Measurements from ENCODE around the gene PDHX.

Gene PDHX

DNA sequence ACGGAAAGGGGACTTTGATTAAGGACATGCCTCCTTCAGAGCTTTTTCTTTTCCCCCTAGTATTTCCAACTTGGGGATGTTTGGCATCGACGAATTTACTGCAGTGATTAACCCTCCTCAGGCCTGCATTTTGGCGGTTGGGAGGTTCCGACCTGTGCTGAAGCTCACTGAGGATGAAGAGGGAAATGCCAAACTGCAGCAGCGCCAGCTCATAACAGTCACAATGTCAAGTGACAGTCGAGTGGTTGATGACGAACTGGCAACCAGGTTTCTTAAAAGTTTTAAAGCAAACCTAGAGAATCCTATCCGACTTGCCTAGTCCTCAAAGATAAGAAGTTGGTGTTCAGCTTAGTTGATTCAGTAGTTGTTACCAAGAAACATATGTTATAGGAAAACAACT, 78.4 kb downstream of the PDHX start:
- DNase-seq (ENCODE audit: low spot score) = no peak

DNA sequence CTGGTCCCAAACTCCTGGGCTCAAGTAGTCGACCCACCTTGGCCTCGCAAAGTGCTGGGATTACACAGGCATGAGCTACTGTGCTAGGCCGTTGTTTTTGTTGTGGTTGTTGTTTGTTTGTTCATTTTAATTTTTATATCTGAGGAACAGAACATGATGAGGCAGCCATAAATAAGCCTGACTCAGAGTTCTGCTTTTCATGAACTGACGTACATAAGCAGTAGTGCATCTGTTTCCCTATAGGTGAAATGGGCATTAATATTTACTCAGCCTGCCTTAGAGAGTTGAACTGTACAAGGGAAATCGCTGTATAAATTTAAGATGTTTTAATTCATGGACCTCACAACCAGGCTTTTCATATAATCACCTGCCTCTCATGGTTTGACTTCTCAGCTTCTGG, 80.5 kb downstream of the PDHX start:
- no peak for DNase-seq (ENCODE audit: low spot score)

DNA sequence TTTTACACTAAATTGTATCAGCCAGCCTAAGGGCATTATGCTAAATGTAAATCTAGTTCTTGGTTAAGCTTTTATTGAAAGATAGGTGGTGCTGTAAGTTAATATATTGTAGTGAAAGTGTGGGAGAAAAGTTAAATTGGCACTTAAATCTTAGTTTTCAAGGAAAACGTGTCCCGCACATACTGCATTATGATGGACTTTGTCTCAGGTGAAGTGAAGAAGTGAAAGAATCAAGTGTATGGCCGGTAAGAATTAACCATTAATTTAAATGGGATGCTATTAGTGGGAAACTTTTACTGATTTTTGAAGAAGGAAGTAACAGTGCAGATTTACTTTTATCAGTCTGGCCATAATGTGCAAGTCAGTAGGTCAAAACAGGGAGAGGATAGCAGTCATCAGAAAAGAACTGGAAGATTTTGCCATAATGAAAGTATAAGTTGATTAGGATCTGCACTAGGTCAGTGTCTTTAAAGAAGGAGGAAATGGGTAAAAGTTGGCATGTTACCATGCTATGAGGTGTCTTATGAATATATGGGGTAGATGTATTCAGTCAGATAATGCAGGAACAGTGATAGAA, 81.6 kb downstream of the PDHX start:
- no peak for DNase-seq (ENCODE audit: low spot score)

DNA sequence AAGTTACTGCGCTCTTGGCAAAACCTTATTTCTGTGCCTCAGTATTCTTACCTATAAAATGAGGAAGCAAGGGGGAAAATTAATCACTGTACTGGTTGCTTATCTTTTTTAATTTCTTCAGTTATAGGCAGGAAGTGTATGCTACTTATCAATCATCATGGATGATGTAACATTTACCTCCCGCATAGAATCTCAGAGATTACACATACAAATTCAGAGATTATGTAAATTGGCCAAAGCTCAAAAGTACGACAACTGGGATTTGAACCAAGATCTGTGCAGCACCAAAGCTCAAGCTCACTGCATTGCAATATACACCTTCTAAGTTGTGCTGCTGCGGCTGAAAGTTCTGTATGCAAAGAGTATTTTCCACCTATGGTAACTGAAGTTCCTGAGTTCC, 83.0 kb downstream of the PDHX start:
- no peak for DNase-seq (ENCODE audit: low spot score)

DNA sequence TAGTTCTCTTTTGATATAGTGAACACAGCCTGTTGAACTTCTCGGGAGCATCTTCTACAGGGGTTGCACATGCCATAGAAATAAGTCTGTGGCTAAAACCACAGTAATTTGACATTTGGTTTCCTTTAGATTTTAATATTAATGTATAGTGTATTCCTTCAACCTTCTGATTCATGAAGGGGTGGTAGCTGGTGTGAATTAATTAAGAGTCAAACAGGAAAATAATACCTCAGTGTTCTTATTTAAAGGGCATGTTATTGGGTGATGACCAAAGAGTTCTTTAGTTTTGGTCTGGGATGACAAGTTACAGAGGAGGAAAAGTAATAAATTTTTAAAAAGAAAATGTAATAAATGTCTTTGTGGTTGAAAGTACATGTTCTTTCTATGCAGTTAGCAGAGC, 86.8 kb downstream of the PDHX start:
- no peak for DNase-seq (ENCODE audit: low spot score)

DNA sequence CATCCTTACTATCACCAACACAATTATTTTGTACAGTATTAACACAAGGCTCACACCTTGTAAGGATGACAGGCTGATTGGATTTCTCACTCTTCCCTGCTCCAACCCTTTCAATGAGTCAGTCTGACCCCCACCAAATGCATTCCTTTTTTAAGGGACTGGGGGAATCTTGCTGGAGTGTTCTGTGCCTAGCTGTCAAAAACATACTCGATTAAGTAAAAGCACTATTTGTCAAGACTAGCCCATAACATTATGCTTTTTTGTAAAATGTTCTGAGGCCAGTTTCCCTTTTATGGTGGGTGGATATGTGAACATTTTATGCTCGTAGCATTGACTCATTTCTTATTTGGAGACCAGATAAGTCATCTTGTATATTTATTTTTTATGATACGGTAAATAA, 87.2 kb downstream of the PDHX start:
- DNase-seq (ENCODE audit: low spot score) = no peak

DNA sequence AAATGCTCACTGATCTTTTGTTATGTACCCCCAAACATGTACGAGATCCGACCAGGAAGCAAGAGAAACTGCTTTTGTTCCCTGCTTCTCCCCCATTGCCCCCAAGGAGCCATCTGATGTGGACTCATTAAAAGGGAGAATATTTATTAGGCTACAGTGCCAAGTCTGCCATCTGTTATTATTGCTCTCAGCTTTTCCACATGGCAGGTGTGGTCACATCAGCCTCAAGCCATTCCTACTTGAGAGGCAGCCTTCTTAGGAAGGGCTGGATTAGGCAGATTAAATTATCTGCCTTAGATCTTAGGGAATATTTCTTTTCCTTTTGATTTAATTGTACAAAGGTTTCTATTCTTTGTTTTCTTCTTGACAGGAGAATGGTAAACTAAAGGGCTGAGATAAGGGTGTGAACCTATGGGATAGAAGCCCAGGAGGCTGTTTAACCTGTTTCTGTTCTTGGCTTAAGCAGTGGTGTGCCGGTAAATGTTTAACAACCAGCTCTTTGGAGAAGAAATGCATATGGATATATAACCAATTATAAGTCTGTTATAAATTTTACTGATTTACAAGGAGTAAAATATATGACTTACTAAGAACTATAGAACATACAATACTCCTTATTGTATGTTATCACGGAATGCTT, 88.8 kb downstream of the PDHX start:
- DNase-seq (ENCODE audit: low spot score) = no peak

DNA sequence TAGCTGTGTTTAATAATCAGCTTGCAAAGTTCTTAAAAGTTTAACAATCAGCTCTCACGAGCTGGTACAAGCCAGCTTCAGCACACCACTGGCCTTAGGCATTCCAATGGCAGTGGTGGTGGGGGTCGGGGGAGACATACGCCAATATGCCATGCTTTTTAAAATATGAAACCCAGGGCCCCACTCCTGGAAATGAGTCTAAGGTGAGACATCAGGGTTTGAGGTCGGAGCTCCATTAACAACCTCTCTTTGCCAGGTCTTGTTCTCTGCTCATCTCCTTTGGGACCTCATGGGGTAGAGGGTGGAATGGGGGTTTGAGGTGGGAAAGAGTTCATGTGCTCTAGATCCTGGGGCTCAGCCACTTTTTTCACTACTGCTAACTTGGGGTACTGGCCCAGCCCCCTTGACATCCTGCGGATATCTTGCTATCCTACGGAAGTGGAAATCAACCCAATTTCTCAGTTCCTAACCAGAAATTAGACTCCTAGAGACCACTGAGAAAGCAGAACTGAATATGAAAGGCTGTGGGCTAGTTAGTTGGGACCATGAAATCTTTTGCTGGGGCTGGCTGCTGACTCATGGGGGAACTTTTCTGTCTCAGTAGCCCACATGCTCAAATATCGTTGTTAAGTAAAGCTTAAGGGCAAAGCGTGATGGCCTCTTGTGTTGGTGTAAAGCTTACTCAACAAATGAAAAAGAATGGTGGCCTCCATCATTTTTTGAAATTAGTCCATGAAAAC, 90.1 kb downstream of the PDHX start:
- DNase-seq (ENCODE audit: low spot score) = no peak

DNA sequence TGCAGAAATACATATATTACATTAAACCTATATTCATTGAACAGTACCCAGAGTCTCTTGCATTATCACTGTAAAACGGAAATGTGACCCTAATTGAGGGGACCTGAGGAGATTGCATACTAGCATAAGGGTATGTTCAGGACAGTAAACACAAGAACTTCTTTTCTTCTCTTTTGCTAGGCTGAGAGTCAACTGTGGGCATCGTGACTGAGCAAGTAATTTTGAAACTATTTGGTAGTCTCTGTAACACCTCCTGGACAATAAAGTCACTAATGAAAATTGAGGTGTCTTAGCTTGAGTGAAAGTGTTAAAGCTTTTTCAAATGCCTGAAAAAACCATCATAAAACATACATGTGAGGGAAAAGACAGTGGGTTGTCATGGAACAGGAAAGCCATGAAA, 90.9 kb downstream of the PDHX start:
- DNase-seq (ENCODE audit: low spot score) = no peak

DNA sequence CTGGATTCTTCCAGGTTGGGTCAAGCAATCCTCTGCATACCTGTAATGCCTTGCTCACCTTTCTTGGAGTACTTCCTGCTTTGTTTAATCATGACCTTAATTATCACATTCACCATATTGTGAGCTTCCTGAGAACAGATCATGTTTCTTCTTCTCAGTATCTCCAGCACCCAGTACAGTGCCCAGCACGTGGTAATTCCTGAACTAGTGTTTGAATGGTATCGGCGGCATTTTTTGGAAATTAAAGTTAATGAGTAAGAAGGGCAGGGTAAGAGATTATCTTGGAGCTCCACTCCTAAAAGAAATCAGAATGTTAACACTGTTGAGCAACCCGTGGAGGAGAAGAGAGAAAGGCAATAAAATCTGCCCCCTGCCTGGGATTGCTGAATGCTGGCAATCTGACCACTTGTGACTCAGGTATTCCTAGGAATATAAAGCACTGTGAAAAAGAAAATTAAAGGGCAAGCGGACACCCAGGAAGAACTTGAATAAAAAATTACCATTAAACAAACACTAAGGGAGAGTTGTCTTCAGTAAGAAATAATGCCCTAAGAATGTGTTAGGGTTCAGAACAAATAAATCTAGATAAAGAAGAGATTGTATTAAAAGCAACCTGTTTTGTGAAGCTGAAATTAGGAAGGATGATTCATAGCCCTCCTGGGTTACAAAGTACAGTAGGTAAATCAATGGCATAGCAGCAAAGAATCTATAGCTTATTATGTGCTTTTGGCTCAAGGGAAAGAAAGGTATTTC, 92.9 kb downstream of the PDHX start:
- no peak for DNase-seq (ENCODE audit: low spot score)

DNA sequence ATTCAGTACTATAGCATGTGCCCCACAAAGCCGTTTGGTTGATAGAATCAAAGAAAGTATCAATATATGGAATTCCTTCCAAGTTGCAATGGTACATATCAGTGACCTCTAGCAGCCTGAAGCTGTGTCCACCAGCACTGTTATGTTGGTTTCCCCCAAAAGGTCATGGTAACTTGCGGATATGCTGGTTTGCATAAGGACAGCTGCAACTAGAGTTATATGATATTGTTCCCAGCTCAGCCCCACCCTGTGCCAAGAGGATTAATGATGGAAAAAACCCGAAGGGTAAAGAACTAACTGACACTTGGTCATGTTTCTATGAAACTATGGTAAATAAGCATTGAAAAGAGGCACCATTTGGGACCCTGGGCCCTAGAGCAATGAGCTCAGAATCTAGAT, 93.5 kb downstream of the PDHX start:
- DNase-seq (ENCODE audit: low spot score) = no peak

DNA sequence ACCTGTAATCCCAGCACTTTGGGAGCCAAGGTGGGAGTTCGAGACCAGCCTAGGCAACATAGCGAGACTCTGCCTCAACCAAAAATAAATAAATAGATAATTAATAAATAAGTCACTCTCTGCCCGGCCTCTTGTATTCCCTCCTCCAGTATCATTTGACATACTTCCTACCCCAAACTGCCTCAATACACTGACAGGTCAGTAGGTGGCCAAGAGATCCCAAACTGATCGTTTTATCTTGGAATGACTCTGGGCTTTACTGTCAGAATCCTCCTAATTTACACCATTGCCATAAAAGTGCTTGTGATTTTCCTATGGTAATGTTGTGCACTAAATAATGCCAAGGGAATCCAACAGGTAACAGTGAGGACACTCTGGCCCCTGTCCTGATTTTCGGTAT, 94.2 kb downstream of the PDHX start:
- no peak for DNase-seq (ENCODE audit: low spot score)

DNA sequence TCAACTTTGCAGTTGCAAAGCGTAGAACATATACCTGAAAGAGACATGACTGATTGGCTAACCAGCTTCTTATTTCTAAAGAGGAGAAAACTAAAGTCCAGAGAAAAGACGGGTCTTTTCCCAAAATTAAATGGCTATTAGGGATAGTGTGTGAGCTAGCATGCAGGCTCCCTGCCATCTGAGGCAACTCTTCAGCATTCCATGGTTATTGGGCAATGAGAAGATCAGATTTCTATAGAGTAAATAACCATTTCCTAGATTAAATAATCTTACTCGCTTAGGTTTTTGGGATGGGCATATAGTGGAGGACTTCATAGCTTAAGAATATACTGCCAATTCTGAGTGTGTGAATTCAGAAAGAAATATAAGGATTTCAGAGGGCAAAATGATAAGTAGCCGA, 95.0 kb downstream of the PDHX start:
- no peak for DNase-seq (ENCODE audit: low spot score)

DNA sequence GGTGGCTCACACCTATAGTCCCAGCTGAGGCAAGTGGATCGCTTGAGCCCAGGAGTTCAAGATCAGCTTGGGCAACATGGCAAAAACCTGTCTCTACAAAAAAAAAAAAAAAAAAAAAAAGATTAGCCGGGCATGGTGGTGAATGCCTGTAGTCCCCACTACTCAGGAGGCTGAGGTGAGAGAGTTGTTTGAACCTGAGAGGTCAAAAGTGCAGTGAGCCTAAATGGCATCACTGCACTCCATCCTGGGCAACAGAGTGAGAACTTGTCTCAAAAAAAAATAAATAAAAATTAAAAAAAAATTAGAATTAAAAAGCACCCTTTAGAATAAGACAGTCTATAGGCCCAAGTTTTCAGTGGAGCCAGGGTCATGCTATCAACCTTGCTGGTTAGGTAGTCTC, 95.5 kb downstream of the PDHX start:
- no peak for DNase-seq (ENCODE audit: low spot score)

DNA sequence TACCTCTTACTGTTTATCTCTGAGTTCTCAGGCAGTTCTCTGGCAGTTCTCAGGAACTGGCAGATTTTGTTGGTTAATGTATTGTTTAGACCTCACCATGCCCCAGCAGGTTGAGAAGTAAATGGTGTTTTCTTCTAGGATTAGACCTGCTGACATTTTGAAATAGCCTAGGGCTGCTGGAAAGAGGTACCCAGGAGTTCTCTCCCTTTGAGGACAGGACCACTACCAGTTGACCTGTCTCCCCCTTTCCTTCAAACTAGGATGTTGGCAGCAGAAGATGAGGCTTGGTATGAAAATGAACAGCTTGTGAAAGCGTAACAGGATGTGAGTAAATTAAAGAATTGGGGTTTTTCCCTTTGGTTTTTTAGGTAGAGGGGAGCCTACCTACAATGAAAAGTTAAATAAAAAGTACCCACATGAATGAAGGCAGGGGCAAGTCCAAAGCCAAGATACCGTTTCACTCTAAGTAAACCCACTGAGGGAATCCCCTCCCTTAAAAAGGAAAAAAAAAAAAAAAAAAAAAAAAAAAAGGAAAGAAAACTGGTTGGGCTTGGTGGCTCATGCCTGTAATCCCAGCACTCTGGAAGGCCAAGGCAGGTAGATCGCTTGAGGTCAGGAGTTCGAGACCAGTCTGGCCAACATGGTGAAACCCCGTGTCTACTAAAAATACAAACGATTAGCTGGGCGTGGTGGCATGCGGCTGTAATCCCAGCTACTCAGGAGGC, 96.2 kb downstream of the PDHX start:
- DNase-seq (ENCODE audit: low spot score) = no peak

DNA sequence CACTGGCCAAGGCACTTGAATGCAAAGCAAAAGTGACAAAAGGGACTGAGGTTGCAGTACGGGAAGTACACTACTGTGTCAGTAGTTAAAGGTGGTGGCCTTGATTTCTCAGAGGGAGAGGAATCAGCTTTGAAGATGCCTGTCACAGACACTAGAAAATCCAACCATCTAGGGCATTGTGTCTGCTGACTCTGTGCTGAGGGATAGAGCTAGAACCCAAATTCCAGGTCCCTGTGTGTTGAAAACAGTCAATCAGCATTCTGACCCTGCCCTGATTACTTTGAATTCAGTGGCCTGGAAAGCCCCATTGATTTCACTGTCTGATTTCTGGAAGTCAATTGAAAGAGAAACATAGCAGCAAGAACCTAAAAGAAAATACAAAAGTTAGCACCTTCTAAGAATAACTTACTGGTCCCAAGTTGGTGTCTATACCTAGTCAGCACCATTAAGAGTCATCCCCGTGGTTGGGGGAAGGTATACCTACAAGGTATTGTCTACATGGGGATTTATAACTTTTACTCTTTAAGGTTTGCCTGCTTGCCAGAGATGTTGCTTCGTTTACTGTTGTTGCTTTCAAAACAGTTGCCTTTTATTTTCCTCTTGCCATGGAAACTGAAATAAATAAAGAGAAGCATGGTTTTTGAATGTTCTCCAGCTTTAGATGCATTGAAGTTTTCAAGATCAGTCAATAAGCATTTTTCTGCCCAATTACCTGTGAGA, 97.3 kb downstream of the PDHX start:
- no peak for DNase-seq (ENCODE audit: low spot score)

DNA sequence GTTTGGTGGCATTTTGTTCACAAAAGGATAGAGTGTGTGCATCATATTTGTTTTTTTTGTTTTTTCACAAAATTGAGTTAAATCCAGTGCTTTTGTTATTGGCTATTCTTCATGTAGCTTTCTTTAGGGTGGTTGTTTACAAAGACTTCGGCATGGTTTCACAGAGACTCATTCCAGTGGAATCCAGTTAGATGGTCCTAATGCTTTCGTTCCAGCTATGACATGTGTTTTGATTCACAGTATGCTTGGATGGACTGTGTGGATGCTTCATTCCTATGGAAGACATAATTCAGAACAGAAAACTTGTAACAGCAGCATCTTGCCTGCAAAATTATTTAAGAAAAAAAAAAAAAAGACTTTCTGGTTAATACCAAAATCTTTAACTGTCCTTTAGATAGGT, 97.9 kb downstream of the PDHX start:
- DNase-seq (ENCODE audit: low spot score) = no peak

DNA sequence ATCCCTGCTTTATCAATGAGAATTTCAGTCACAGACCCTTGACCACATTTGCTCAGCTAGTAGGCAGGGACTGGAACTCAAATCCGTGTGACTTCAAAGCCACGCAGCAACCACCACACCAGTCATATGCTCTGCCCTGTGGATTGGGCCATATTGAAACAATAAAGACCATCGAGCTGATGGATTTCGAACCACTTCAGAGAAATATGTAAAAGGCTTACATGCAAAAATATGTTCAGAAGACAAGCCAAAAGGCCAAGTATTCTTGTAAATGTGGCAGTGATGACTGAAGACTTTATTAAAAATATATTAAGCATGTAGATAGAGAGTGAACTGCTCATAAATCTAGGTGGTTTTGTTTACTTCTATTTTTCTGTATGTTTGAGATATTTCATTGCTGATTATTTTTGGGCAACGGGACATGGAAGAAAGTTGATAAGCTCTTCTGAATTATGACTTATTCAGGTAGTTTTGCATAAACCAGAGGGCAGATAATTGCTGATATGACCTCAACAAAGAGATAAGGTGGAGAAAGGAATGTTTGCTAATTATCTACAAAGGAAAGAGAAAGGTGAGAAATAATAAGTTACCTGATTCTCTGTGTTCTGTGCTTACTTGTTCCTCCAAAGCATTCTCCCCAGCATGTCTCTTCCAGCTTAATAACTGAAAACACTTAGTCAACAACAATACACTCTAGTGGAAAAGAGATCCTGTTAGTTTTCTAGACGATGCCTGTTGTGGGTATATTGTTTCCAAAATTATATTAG, 99.4 kb downstream of the PDHX start:
- DNase-seq (ENCODE audit: low spot score) = no peak

DNA sequence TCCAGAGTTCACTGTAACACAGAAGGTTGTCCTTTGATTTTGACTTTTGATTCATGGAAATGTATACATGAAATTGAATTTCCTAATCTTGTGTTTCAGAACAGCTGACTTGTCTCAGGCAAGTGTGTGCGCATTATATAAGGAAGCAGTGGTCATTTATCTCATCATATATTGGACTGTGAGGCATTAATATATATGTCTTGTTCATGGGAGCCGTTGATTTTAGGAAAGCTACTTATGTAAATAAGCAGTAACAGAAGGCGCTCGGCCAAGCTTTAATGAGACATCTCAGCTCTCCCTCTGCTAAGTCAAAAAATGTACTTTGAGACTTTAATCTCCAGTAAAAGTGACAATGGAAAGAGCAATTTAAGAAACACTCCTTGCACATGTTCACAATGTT, 100.5 kb downstream of the PDHX start:
- no peak for DNase-seq (ENCODE audit: low spot score)

DNA sequence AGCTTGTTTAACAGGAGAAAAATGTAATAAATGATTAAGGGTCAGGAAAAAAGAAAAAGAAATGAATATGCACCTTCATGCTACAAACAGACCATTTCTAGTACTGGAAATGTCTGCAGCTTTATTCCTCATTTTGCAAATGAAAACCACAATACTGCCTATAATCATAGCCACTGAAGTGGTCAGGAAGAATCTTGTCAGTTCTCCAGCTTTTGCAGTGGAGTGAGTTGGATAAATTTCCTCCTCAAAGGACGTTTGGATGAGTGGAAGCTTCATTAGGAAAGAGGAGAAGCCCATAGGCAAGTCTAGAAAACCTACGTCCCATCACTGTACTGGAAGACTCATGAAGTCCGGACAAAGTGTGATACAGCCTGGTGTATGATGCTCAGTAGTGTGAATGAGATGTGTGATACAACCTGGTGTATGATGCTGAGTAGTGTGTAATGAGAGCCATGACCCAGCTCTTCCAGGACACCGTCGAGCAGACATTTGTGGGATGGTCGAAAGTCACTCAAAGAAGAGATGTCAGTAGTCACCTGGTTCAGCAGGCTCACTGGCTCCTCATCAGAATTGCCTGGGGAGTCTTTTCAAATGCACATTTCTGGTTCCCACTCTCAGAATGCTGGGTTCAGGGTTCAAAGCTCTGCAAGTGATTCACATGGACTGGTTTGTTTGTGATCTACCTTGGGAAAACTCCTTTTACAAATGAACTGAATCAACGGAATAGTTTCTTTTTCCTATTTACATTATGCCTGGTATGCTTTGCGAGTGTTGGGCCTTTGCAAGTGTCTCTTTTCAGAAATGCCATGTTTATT, 101.3 kb downstream of the PDHX start:
- DNase-seq (ENCODE audit: low spot score) = no peak

Data from ecto neural progenitor cell (in vitro differentiated cells).